Progenitor cell of endocrine pancreas (in vitro differentiated cells): ENCODE measurements around the gene CCDC85C. TPM values are rescaled to one million over a fixed set of nuclear protein-coding genes. Genes with fewer than 3 reads are reported as not detected.

ENCODE experiments used
- DNase-seq: peaks from one replicate; pipeline ENCODE4 v3.0.0; 2021; ENCODE audit warnings: low spot score; ENCODE audit not compliant: unreplicated experiment
- H3K27ac Mint-ChIP-seq: 2 replicates; pipeline ENCODE4 v1.8.0; 2021; ENCODE audit warnings: mild to moderate bottlenecking, moderate library complexity, mixed read lengths
- H3K27me3 Mint-ChIP-seq: 2 replicates; pipeline ENCODE4 v1.8.0; 2021; ENCODE audit warnings: mixed read lengths
- H3K36me3 Mint-ChIP-seq: 2 replicates; pipeline ENCODE4 v1.8.0; 2022; ENCODE audit warnings: mixed read lengths; ENCODE audit not compliant: insufficient read depth
- H3K4me1 Mint-ChIP-seq: 2 replicates; pipeline ENCODE4 v1.8.0; 2021; ENCODE audit warnings: low read depth, mixed read lengths
- H3K4me3 Mint-ChIP-seq: 2 replicates; pipeline ENCODE4 v1.8.0; 2021; ENCODE audit warnings: low read depth, mild to moderate bottlenecking, moderate library complexity, mixed read lengths
- H3K9me3 Mint-ChIP-seq: 2 replicates; pipeline ENCODE4 v1.8.0; 2021; ENCODE audit warnings: low read depth, mixed read lengths
- total RNA-seq: library from RNA; stranded (reverse); gene quantifications from 2 replicates; pipeline ENCODE4 v1.2.1, GENCODE V29; 2021
- TF ChIP-seq, protein P1 (sequence below): fragments of 200-600 bp; sonication (generic); IDR thresholded peaks from one replicate; pipeline ENCODE4 v1.5.0; 2021; ENCODE audit warnings: antibody characterized with exemption, mild to moderate bottlenecking; ENCODE audit not compliant: unreplicated experiment

The CCDC85C gene
- total RNA-seq, 1 donor from 2014 or later, result 44.9 TPM

DNA sequence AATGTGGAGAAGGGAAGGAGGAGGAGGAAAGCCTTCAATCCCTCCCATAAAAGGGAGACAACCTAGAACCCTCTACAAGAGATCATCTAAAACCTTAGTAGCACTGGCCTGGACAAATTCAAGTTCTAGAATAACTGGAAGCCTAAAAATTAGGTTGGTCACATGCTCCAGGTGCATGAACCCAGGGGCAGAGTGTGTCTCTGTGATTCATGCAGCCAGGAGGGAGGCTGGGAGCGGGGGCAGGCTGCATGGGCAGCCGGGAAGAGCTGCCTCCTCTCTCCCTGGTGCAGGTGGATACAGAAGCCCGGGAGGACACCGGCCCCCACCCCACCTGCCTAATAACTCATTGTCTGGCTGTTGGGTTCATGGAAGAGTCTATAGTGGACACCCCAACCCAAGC, 38.6 kb downstream of the CCDC85C start:
- no peaks in the 10 kb centered on the region for H3K27me3 Mint-ChIP-seq
- peaks cover 53% of the 10 kb centered on the region for H3K4me1 Mint-ChIP-seq
- no peaks in the 10 kb centered on the region for H3K9me3 Mint-ChIP-seq
- H3K27ac Mint-ChIP-seq, result no peak overlapping the region
- DNase-seq, result no peak
- TF ChIP-seq, protein P1, sequence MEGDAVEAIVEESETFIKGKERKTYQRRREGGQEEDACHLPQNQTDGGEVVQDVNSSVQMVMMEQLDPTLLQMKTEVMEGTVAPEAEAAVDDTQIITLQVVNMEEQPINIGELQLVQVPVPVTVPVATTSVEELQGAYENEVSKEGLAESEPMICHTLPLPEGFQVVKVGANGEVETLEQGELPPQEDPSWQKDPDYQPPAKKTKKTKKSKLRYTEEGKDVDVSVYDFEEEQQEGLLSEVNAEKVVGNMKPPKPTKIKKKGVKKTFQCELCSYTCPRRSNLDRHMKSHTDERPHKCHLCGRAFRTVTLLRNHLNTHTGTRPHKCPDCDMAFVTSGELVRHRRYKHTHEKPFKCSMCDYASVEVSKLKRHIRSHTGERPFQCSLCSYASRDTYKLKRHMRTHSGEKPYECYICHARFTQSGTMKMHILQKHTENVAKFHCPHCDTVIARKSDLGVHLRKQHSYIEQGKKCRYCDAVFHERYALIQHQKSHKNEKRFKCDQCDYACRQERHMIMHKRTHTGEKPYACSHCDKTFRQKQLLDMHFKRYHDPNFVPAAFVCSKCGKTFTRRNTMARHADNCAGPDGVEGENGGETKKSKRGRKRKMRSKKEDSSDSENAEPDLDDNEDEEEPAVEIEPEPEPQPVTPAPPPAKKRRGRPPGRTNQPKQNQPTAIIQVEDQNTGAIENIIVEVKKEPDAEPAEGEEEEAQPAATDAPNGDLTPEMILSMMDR, result no peak
- H3K4me3 Mint-ChIP-seq, result no peak overlapping the region
- no peaks in the 10 kb centered on the region for H3K36me3 Mint-ChIP-seq

DNA sequence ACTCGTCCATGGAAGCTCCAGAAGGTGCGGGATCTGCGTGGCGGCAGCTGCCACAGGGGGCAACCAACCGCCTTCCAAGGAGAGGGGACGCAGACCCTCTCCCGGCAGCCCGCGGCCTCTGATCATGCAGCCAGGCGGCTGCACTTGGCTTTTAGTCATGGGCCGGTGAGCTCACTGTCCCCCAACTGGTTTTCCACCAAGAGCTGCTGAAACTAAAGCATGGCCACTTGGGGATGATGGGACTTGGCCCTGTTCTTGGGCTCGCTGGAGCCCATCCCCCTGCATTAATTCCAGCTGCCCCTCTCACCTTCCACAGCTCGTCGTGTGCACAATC, 39.1 kb downstream of the CCDC85C start:
- Mint-ChIP-seq H3K9me3 (no peaks in the 10 kb centered on the region), H3K4me1 (peaks cover 49% of the 10 kb centered on the region), H3K27me3 (no peaks in the 10 kb centered on the region), H3K36me3 (no peaks in the 10 kb centered on the region), H3K27ac (no peak overlapping the region), H3K4me3 (no peak overlapping the region)
- DNase-seq, result no peak
- TF ChIP-seq, protein P1, result no peak

DNA sequence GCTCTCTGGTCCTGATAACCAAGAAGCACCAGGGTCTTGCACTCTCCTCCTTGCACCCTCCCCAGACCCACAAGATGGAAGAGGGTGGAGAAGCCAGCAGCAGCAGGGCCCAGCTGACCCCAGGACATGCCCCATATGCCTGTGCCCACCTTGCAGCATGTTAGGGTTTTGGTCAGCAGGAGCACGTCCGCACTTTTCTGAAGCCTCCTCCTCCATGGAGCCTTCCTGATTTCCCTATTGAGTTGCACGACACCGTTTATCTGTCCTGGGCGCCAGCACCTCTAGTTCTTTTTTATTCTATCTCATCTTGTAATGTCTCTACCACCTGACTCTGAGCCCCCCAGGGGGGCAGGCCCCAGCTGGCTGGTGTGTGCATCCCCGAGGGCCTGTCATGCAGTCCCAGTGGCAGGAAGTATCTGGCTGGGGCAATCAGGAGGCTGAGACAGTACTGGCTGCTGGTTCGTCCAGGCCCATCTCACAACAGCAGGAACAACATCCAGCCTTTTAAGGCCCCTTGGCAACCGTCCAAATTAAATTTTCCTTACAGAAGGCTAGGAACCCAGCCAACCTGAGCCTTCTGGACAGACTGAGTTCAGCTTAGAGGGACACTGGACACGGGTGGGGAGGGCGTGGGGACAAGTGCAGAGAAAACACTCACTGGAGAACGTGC, 39.6 kb downstream of the CCDC85C start:
- H3K27ac Mint-ChIP-seq, result peak overlapping the region; percentile 59
- DNase-seq, result no peak
- H3K4me1 Mint-ChIP-seq, result peaks cover 47% of the 10 kb centered on the region
- H3K27me3 Mint-ChIP-seq, result no peaks in the 10 kb centered on the region
- H3K9me3 Mint-ChIP-seq, result no peaks in the 10 kb centered on the region
- H3K4me3 Mint-ChIP-seq, result no peak overlapping the region
- no peaks in the 10 kb centered on the region for H3K36me3 Mint-ChIP-seq
- TF ChIP-seq, protein P1, result no peak

DNA sequence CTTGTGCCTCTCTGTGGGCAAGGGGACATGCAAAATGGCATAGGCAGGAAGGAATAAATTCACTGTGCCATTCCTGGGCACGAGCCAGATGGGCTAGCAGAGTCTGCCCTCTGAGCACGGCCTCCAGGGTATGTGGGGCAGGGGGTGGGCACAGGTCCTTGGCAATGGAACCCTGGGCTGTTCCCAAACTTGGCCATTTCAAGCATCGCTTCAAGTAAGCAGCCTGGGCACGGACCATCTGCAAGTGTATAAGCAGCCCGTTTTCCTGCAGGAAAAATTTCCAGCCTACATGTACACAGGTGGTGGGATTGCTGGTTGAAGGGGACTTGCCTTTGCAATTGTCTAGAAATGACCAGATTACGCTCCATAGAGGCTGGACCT, 40.3 kb downstream of the CCDC85C start:
- Mint-ChIP-seq H3K36me3 (peaks cover 4% of the 10 kb centered on the region), H3K4me1 (peaks cover 49% of the 10 kb centered on the region), H3K4me3 (no peak overlapping the region), H3K27me3 (no peaks in the 10 kb centered on the region), H3K27ac (no peak overlapping the region), H3K9me3 (no peaks in the 10 kb centered on the region)
- TF ChIP-seq, protein P1, result no peak
- DNase-seq, result no peak

DNA sequence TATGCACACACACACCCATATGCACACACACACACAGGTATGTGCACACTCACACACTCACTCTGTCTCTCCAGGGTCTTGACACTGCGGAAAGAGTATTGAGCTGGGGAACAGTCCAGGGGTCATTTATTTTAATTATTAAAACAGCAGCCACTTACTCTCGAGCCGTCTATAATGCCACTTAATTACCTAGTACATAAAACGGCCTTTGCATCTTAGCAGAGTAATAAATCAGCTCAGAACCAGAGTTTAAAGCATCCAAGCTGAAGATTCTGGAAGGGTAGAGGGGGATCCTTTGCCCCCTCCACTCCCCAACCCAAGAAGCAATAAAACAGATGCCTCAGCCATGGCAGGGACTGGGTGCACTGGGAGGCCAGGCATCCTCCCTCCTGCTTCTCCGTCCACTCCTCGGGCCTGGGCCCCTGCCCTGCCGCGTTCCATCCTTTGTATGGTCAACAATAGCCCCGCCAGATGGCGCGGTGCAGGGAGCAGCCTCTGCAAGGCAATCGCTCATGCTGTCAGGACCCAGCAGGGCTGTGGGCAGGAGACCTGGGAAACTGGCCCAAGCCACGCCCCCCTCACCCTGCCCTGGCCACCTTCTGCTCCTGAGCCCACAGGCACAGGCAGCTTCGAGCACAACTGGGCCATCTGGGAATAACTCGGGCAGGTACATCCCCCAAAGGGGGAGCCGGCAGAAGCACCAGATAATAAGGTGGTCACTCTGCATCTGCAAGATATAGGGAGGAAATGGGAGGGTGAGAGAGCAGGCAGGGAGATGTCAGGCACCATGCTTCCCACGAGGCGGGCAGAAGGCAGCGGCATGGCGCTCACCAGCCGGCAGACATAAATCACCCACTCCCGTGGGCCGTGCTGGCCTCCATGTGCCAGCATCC, 40.9 kb downstream of the CCDC85C start:
- Mint-ChIP-seq H3K27me3 (no peaks in the 10 kb centered on the region), H3K36me3 (peaks cover 4% of the 10 kb centered on the region), H3K9me3 (no peaks in the 10 kb centered on the region), H3K4me3 (no peak overlapping the region), H3K27ac (peak overlapping the region; percentile 92), H3K4me1 (peaks cover 47% of the 10 kb centered on the region)
- peak; percentile 89 for DNase-seq
- TF ChIP-seq, protein P1, result peak; percentile 63
